Stimulated activated CD8-positive, alpha-beta memory T cell treated with anti-CD3 and anti-CD28 coated beads, Interleukin-4, amount 100 ng/mL, for 48 hours (primary cell): ENCODE results near the gene TNIP3.
"Not testable (repeated sequence)": the region's sequence is repeated elsewhere in the genome, so short reads cannot be mapped to it uniquely, and the experiment has no call there.

Experiments used
- DNase-seq: peaks from one replicate; pipeline ENCODE4 v3.0.0-alpha.2; 2020

The TNIP3 gene, protein sequence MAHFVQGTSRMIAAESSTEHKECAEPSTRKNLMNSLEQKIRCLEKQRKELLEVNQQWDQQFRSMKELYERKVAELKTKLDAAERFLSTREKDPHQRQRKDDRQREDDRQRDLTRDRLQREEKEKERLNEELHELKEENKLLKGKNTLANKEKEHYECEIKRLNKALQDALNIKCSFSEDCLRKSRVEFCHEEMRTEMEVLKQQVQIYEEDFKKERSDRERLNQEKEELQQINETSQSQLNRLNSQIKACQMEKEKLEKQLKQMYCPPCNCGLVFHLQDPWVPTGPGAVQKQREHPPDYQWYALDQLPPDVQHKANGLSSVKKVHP

DNA sequence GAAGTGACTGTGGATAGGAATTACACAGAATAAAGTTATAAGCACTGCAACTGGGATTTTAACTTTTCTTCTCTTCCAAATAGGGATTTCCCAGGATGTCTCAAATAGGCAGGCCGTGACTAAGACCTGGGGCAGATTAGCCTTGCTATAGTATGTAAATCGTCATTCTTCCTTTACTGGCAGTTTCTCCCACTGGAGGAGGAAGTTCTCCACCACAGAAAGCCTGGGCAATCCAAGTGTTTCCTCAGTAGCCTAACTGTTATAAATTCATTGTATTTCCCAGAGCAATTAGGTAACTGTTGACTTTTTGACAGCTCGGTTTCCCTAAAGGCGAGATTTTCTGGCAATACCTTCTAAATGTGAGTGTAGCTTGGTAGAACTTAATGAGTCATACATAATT lies at the start of gene TNIP3:
TNIP3 (minus strand) TSS at position 31 of the 400 bp plus-strand sequence. CDS start 196 bp downstream, outside the sequence.
- no peak for DNase-seq

DNA sequence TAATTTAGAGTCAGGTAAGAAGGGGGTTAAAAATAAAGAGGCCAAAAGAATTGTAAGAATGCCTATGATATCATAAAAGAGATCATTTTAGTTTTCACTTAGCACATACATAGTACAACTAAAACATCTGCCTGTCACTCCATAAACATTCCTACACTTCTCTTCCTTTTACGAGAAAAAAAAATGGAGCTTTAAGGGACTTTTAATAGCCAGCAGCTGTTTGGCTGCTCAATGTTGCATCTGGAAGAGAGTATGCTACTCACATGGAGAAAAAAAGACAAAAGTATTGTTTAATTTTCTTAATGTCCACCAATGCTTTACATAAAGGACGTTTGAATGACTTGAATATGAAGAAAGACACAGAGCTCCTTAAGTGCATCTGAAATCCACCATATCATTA lies 48.7 kb upstream of the TNIP3 start:
- no peak for DNase-seq

DNA sequence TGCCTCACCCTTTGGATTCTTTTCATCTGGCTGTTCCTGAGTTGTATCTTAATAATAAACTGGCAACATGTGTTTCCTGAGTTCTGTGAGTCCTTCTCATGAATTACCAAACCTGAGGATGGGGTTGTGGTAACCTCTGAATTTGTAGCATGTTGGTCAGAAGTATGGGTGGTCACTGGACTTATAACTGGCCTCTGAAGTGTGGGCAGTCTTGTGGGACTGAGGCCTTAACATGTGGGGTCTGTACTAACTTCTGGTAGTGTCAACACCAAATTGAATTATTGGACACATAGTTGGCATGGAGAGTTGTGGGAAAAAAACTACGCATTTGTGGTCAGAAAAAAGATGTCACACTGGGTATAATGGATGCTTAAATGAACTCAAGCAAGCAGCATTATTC lies 45.0 kb upstream of the TNIP3 start:
- DNase-seq: no peak

- DNase-seq: no peak
Observed at GRCh38 chr4:121208244-121209007, 44.3 kb upstream of the TNIP3 start.

- DNase-seq: not testable (repeated sequence)
Observed at GRCh38 chr4:121205777-121206176, 41.7 kb upstream of the TNIP3 start.

DNA sequence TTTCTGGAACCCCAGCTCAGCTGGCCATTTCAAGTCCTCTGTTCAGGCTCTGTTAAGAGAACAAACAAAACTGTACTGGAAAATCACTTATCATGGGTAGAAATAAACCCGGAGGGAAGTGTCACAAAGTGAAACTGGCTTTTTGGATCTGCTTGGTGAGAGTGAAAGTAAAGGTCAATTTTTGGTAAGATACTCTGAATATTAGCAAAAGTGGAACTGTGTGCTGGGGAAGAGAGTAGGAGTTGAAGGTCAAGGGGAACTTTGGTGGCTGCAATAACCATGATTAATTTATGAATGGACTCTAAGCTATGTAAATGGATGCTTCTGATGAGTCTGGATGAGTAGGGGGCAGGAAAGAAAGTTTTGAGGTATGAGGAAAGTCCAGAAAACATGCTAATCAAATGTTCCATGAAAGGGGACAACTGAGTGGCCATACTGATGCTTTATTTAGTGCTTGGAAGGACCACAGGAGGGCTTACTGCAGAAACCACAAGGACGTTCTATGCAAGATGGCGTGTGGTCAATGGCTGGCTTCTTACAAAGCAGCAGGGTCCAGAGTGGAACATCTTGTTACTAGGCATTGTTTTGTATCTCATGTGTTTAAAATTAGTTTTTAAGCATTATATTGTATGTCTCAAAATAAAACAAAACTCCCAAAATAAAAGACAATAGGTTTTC lies 36.8 kb upstream of the TNIP3 start:
- no peak for DNase-seq

DNA sequence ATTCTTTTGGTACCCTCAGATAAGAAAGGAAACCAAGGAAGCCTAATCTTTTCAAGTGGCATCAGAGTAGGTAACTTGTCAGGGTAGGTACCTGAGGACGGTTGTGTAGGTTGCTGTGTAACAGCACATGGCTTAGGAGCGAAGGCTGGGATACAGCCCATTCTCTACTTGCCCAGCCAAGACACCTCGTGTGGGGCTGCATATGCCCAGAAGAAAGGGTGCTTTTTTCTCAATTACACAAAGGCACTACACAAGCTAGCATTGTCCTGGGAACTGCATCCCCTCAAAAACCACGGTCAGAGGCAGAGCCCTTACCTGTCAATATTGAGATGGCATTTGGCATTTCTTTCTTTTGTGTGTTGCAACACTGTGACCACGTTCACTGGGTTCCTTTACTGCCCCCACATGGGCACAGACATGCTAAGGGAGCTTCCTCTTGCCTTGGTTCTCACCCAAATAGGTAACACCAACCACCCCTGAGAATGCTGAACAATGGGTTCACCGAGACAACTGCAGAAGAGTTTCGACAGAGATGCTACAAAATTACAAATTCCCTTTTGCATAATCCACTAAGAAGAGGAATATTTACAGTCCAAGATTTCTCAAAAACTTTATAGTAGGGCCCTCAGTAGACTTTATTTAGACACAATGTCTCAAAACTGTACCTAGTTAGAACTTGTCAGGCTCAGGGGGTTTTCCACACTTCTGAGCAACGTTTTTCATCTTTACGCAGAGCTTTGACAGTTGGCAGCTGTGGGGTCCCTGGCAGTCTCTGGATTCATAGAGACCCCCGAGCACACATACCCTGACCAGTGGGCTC lies 35.8 kb upstream of the TNIP3 start:
- peak; percentile 45 for DNase-seq

- DNase-seq: no peak
Observed at GRCh38 chr4:121198251-121198650, 34.1 kb upstream of the TNIP3 start.

GRCh38 chr4:121195649-121196048 lies 31.5 kb upstream of the TNIP3 start:
- DNase-seq: no peak

DNA sequence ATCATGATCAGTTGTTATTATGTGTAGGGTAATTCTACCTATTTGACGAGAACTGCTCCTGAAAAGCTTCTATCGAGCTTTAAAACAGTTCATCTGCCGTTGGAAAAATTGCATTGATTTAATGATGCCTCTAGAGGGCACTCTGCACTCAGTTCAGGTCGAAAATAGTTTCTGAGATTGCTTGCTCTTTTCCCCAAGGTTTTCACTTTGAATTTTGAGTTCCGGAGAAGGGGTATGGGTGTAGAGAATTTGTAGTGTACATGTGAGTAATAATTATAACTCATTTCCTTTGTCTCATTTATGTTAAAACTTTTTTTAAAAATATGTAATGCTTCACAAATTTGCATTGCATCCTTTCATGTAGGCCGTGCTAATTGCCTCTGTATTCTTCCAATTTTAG lies 28.4 kb upstream of the TNIP3 start:
- no peak for DNase-seq

DNA sequence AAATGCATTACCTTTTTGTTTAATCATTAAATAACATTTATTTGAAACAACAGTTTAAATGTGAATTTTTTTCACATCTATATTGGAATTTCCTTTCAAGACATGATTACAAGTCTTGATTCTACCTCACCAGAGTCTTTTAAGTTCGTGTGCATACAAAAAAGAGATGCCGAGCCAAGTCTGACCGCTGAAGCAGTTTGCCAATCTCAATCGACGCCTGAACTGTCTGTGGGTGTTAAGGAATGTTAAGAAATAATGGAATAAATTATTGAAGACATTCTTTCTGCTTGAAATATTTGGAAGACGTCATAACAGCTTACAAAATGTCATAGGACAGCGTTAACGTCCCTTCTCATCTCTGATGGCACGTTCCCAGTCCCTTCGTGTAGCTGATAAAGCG lies 27.9 kb upstream of the TNIP3 start:
- no peak for DNase-seq

DNA sequence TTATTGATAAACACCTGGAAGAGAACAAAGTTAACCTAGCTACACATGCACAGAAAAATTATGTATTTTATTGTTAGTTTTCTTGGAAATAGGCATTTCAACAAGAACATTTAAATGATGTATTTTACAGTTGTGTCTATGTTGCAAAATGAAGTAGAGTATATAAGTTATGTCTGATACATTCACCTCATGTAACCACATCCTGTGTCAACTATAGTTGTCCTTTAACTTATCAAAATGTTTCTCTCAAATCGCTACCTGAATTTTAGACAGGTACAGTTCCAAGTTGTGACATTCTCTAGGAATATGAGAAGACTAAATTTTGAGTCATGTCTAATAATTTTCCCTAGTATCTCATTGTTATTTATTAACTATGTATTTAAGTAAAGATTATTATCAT lies 27.2 kb upstream of the TNIP3 start:
- no peak for DNase-seq

DNA sequence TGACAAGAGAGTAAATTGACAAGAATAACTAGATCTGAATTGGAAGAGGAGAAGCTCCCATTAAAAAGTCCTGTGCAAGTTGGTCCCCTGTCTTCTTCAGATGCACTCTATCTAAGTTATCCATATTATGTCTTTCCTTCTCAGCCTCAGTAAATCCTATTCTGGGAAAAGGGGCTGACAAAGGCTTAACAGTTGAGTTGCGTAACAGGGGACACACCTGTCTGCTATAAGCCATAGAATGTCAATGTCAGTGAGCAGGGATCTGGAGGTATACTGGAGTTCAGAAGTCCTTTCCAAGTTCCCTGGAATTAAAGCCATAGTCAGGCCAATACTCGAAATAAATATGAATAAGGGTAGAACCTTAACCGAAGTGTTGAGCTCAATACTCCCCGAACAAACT lies 26.3 kb upstream of the TNIP3 start:
- DNase-seq: no peak

DNA sequence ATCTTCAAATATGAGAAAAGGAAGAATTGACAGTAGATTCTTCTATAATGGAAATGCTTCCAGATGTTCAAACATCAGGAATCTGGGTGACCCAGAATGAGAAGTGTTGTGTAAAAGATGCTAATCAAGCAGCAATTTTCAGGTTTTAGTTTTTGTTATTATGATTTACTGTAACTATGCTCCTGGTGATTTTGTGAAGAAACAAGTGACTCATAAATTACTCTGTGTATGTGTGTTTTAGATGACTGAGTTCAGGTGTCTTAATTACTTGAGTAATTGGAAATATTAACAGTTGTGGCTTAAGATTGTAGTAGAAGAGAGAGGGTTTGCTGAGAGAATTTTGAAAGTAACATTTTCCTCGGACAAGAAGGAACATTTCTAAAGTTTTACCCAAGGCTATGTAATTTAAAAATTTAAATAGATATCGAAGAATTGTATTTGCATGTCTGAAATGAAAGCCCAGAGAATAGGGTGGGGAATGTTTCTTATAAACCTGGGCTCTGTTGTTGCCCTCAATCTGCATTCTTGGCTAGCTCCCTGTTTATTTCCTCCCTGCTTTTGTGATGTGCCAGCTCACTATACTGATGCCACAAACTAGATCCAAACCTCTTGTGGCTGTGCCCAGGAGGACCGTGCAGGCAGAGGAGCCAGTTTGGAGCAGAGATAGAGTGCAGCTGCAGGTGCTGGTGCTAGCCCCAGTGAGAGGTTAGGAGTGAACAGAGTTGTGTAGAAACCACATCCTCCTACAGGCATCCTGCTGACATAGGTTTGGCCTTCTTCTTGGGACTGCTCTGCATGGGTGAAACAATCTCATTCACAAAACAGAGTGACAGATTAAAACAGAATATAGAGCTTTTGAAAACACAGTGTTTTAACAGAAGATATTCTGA lies 25.4 kb upstream of the TNIP3 start:
- peak; percentile 45 for DNase-seq

GRCh38 chr4:121187206-121187605 lies 23.1 kb upstream of the TNIP3 start:
- DNase-seq: no peak

- DNase-seq: no peak
Observed at GRCh38 chr4:121185960-121186359, 21.8 kb upstream of the TNIP3 start.

DNA sequence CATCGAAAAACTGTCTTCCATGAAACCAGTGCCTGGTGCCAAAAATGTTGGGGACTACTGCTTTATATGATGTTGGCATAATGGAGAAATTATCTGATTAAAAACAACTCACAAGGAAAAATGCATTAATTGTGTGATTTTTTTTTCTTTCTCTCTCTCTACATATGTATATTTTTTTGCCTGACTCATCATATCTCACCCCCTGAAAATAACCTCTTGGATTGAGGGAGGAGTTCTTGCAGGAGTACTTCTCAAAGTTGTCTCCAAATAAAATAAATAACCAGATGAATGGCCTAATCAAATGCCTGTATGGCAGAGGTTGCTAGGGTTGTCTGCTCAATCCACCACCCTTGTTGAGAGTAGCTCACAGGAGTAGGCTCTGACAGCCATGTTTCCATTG lies 19.9 kb upstream of the TNIP3 start:
- no peak for DNase-seq

DNA sequence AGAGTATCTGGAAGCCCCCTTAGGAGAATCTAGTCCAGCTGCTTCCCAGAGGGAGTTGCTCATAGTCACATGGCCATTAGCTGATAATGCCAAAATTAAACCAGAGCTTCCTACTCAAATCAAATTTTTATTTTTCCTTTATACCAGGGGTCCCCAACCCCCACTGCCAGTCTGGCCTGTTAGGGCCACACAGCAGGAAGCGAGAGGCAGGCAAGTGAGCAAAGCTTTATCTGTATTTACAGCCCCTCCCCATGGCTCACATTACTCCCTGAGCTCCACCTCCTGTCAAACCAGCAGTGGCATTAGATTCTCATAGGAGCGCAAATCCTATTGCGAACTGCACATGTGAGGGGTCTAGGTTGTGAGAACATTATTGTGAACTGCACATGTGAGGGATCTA lies 19.2 kb upstream of the TNIP3 start:
- no peak for DNase-seq

DNA sequence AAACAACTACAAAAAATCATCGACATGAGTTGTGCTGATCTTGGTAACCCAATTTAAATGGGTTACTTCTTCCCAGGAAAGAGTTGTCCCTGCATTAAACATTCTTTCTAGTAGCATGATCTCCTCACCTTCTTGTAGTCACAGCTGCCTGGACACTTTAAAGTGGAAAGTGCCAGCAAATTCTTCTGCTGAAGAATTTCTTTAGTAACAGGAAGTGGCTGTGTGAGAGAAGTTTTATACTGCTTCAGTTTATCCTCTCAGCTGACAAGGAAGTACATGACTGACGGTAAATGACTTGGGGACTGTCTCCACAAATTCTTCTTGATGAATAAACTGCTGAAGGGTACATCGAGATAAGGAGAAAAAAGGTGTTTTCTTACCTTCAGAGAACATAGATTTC lies 18.2 kb upstream of the TNIP3 start:
- no peak for DNase-seq

DNA sequence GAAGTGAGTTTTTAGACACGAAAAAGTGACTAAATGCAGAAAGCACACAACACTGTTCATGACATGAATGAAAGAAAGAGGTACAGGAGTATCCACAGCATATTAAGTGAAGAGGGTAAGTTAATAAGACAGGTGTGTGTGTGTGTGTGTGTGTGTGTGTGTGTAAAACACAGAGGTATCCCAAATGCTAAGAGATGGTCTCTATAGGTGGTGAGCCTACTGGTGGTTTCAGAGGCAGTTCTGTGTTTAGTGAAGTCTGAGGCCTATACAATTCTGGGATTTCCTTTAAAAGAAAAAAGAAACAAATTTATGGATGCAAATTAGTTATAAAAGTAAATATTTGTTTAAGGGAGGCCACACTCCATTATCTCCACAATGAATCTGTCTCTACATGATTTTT lies 17.4 kb upstream of the TNIP3 start:
- no peak for DNase-seq

- DNase-seq: no peak
Observed at GRCh38 chr4:121180558-121180957, 16.4 kb upstream of the TNIP3 start.
